Large intestine (tissue), 12 donors: Measurements from ENCODE around the gene SDHA. TPM values are rescaled to one million over a fixed set of nuclear protein-coding genes. Genes with fewer than 3 reads are reported as not detected.
"Not testable (repeated sequence)": the region's sequence is repeated elsewhere in the genome, so short reads cannot be mapped to it uniquely, and the experiment has no call there.

Experiments
- DNase-seq, 2 donors: peaks; one replicate each; pipeline versions ENCODE4 v3.0.0 to v3.0.0-alpha.2; 2013
- H3K27ac ChIP-seq: one replicate; pipeline ENCODE4 v1.5.1; 2013; ENCODE audit warnings: low read length
- H3K27me3 ChIP-seq: 2 replicates; pipeline ENCODE4 v1.6.1; 2013; ENCODE audit warnings: low read length; ENCODE audit not compliant: control insufficient read depth, insufficient read depth
- H3K36me3 ChIP-seq: 2 replicates; pipeline ENCODE4 v1.6.1; 2013; ENCODE audit warnings: low read length; ENCODE audit not compliant: control insufficient read depth, insufficient read depth
- H3K4me1 ChIP-seq: one replicate; pipeline ENCODE4 v1.6.1; 2013; ENCODE audit warnings: low read length; ENCODE audit not compliant: control insufficient read depth, insufficient read depth
- H3K4me3 ChIP-seq: one replicate; pipeline ENCODE4 v1.5.1; 2013; ENCODE audit warnings: low read length
- H3K9me3 ChIP-seq: one replicate; pipeline ENCODE4 v1.6.1; 2013; ENCODE audit warnings: mild to moderate bottlenecking, low read depth, low read length, moderate library complexity; ENCODE audit not compliant: control insufficient read depth
- WGBS: methylation state at CpG from one replicate; pipeline ENCODE4 v1.1.5; 2013; ENCODE audit warnings: low lambda C conversion rate; ENCODE audit not compliant: insufficient coverage; 5-methylcytosine and 5-hydroxymethylcytosine counted together
- long read RNA-seq, 11 donors: transcript quantifications; one replicate each; lab custom pipeline, GENCODE V29; 2026
- polyA plus RNA-seq: library from polyadenylated mRNA; unstranded; fragments of 120-200 nt; gene quantifications from one replicate; pipeline ENCODE4 v1.2.1, GENCODE V29; 2013

The SDHA gene
- 122 TPM for polyA plus RNA-seq
- long read RNA-seq, donor 1, transcript SDHA-201 (15 exons, 2,390 nt), result major isoform, 14 of 41 reads
- long read RNA-seq, donor 1, partial matches to known transcripts, result 26 of 41 reads
- long read RNA-seq, donor 1, other reads (novel, unspliced or antisense), result 0 of 41 reads
- long read RNA-seq, donor 2, transcript SDHA-201 (15 exons, 2,390 nt), result major isoform, 41 of 103 reads
- long read RNA-seq, donor 2, transcript SDHA-214 (6 exons, 3,001 nt), result minor isoform, 5 of 103 reads
- long read RNA-seq, donor 2, partial matches to known transcripts, result 55 of 103 reads
- long read RNA-seq, donor 2, other reads (novel, unspliced or antisense), result 0 of 103 reads
- long read RNA-seq, donor 3, transcript SDHA-201 (15 exons, 2,390 nt), result major isoform, 37 of 116 reads
- long read RNA-seq, donor 3, transcript SDHA-214 (6 exons, 3,001 nt), result minor isoform, 6 of 116 reads
- long read RNA-seq, donor 3, partial matches to known transcripts, result 67 of 116 reads
- long read RNA-seq, donor 3, other reads (novel, unspliced or antisense), result 0 of 116 reads
- long read RNA-seq, donor 4, partial matches to known transcripts, result 0 of 2 reads
- long read RNA-seq, donor 4, other reads (novel, unspliced or antisense), result 0 of 2 reads
- long read RNA-seq, donor 5, transcript SDHA-201 (15 exons, 2,390 nt), result major isoform, 20 of 50 reads
- long read RNA-seq, donor 5, partial matches to known transcripts, result 25 of 50 reads
- long read RNA-seq, donor 5, other reads (novel, unspliced or antisense), result 0 of 50 reads
- long read RNA-seq, donor 6, transcript SDHA-214 (6 exons, 3,001 nt), result minor isoform, 7 of 112 reads
- long read RNA-seq, donor 6, transcript SDHA-201 (15 exons, 2,390 nt), result major isoform, 46 of 112 reads
- long read RNA-seq, donor 6, partial matches to known transcripts, result 56 of 112 reads
- long read RNA-seq, donor 6, other reads (novel, unspliced or antisense), result 0 of 112 reads
- long read RNA-seq, donor 7, transcript SDHA-201 (15 exons, 2,390 nt), result major isoform, 12 of 15 reads
- long read RNA-seq, donor 7, partial matches to known transcripts, result 0 of 15 reads
- long read RNA-seq, donor 7, other reads (novel, unspliced or antisense), result 0 of 15 reads
- long read RNA-seq, donor 8, transcript SDHA-201 (15 exons, 2,390 nt), result major isoform, 36 of 100 reads
- long read RNA-seq, donor 8, transcript SDHA-214 (6 exons, 3,001 nt), result minor isoform, 9 of 100 reads
- long read RNA-seq, donor 8, partial matches to known transcripts, result 54 of 100 reads
- long read RNA-seq, donor 8, other reads (novel, unspliced or antisense), result 0 of 100 reads
- long read RNA-seq, donor 9, transcript SDHA-201 (15 exons, 2,390 nt), result major isoform, 29 of 91 reads
- long read RNA-seq, donor 9, partial matches to known transcripts, result 58 of 91 reads
- long read RNA-seq, donor 9, other reads (novel, unspliced or antisense), result 0 of 91 reads
- long read RNA-seq, donor 10, transcript SDHA-201 (15 exons, 2,390 nt), result major isoform, 32 of 66 reads
- long read RNA-seq, donor 10, partial matches to known transcripts, result 29 of 66 reads
- long read RNA-seq, donor 10, other reads (novel, unspliced or antisense), result 0 of 66 reads
- long read RNA-seq, donor 11, transcript SDHA-201 (15 exons, 2,390 nt), result major isoform, 23 of 58 reads
- long read RNA-seq, donor 11, partial matches to known transcripts, result 32 of 58 reads
- long read RNA-seq, donor 11, other reads (novel, unspliced or antisense), result 0 of 58 reads

- not testable (repeated sequence) for H3K27me3 ChIP-seq, H3K4me1 ChIP-seq, H3K9me3 ChIP-seq, H3K36me3 ChIP-seq
- no CpG with 5 or more reads among the region's 75 CpGs for WGBS
- Histone ChIP-seq H3K27ac (peak within 1 kb of the TSS; percentile 80), H3K4me3 (peak within 1 kb of the TSS; percentile 98)
- DNase-seq, result peak; percentile 94 to 97
Measured at GRCh38 chr5:217494-218456, at the start of gene SDHA, which contains the start of gene CCDC127. SDHA (plus strand) TSS chr5:218320; CDS start chr5:218356, 36 bp downstream. CCDC127 (minus strand) TSS chr5:218153; CDS start chr5:216849, 1,304 bp downstream.

- Histone ChIP-seq H3K27me3 (no peaks in the 10 kb centered on the region), H3K9me3 (no peaks in the 10 kb centered on the region), H3K4me3 (no peak overlapping the region), H3K27ac (no peak overlapping the region), H3K4me1 (no peaks in the 10 kb centered on the region), H3K36me3 (no peaks in the 10 kb centered on the region)
- DNase-seq, result no peak
- no CpG with 5 or more reads among the region's 32 CpGs for WGBS
Measured at GRCh38 chr5:169071-169727, 48.9 kb upstream of the SDHA start.

DNA sequence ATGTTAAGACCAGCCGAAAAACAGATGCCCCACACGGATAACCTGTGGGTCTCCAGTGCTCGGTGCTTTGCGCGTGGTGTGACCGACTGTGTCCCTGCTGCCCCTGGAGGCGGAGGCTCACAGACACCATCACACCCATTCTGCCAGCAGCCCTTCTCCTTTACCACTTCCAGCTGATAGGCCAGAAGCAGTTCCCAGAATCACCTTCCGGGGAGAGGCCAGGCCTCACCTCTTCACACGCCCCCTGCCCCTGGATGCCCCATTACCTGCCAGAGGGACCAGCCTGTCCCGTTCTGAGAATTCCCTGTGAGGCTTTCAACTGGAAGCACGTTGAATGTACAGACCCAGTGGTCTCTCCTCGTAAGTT is 48.4 kb upstream of the SDHA start:
- Histone ChIP-seq H3K4me1 (no peaks in the 10 kb centered on the region), H3K36me3 (no peaks in the 10 kb centered on the region), H3K4me3 (no peak overlapping the region), H3K27me3 (no peaks in the 10 kb centered on the region), H3K27ac (no peak overlapping the region), H3K9me3 (no peaks in the 10 kb centered on the region)
- DNase-seq, result no peak
- 100% methylated on average over 1 of the region's 12 CpGs for WGBS

GRCh38 chr5:170971-171800 is 46.9 kb upstream of the SDHA start:
- no CpG with 5 or more reads among the region's 37 CpGs for WGBS
- Histone ChIP-seq H3K4me3 (no peak overlapping the region), H3K36me3 (no peaks in the 10 kb centered on the region), H3K27me3 (no peaks in the 10 kb centered on the region), H3K27ac (no peak overlapping the region), H3K4me1 (no peaks in the 10 kb centered on the region), H3K9me3 (no peaks in the 10 kb centered on the region)
- no peak for DNase-seq

- WGBS, result no CpG with 5 or more reads among the region's 23 CpGs
- Histone ChIP-seq H3K27ac (no peak overlapping the region), H3K4me3 (no peak overlapping the region), H3K9me3 (no peaks in the 10 kb centered on the region), H3K36me3 (no peaks in the 10 kb centered on the region), H3K4me1 (no peaks in the 10 kb centered on the region), H3K27me3 (no peaks in the 10 kb centered on the region)
- DNase-seq, result no peak
Measured at GRCh38 chr5:171801-172331, 46.3 kb upstream of the SDHA start.

DNA sequence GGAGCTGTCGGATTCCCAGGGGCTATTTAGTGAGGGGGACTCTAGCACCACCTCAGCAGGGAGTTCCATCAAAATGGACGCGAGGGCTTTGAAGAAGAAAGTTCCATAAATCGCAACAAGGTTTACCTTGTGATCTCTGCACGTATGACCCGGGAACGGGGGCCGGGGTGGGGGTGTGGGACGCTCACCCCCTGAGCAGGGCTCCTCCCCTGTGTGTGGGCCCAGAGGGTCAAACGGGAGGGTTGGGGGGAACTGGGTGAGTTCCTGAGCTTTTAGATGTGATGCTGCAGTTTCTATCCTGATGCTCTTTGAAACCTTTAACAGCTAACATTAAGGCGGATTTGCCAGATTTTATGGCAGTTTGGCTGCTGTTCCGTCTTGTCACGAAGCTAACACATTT is 45.7 kb upstream of the SDHA start:
- Histone ChIP-seq H3K36me3 (no peaks in the 10 kb centered on the region), H3K27me3 (no peaks in the 10 kb centered on the region), H3K4me3 (no peak overlapping the region), H3K9me3 (no peaks in the 10 kb centered on the region), H3K4me1 (no peaks in the 10 kb centered on the region), H3K27ac (no peak overlapping the region)
- no CpG with 5 or more reads among the region's 13 CpGs for WGBS
- no peak for DNase-seq

DNA sequence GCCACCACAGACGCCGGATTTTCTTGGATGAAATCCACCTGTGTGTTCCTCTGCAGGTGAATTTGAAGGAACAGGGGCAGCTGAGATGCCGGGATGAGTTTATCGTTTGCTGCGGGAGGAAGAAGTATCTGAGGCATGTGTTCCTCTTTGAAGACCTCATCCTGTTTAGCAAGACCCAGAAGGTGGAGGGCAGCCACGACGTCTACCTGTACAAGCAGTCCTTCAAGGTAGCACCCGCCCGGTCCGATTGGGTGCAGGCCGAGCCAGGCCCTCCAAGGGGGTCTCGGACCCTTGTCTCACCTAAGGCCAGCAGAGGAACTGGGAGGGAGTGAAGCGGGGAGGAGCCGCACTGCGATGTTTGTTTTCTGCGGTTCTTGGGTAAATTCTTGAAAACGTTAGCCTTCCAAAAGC is 45.3 kb upstream of the SDHA start:
- Histone ChIP-seq H3K36me3 (no peaks in the 10 kb centered on the region), H3K27ac (no peak overlapping the region), H3K4me3 (no peak overlapping the region), H3K27me3 (no peaks in the 10 kb centered on the region), H3K9me3 (no peaks in the 10 kb centered on the region), H3K4me1 (no peaks in the 10 kb centered on the region)
- no CpG with 5 or more reads among the region's 17 CpGs for WGBS
- DNase-seq, result no peak
